ENCODE measurements around the gene RMND1. TPM values are rescaled to one million over a fixed set of nuclear protein-coding genes. Genes with fewer than 3 reads are reported as not detected.
A peak's percentile ranks its signal among the peaks of the same experiment; 100 is the strongest.

The RMND1 gene
- total RNA-seq, 1 experiment from 2014 or later: 27.0 TPM

DNA sequence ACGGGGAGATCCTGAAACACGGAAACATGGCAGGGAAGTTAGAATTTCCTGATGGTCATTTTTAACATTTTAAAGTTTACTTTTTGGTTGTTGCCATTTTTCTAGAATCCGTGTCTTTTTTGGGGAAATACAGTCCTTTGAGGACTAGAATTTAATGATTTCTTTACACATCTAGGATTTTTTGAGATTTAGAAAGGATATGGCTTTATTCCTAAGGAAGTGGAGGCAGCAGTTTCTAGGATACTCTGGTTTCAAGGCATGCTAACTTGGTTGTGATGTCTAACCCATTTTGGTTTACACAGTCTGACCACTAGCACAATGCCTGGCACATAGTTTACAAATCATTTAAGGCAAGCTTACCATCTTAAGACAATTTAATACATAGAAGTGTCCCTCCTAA is 59.5 kb downstream of the RMND1 start:
- no peak overlapping the region for H3K56ac ChIP-seq (ENCODE audit: insufficient read length, low read depth, low read length)
- H4K91ac ChIP-seq (ENCODE audit: insufficient read length, low read depth, low read length): no peak overlapping the region
- H3K79me2 ChIP-seq (ENCODE audit: insufficient read depth, low read length): peaks cover 39% of the 10 kb centered on the region
- H3K14ac ChIP-seq (ENCODE audit: insufficient read depth, low read length): no peak overlapping the region
- H2AFZ ChIP-seq (ENCODE audit: low read length): no peak overlapping the region
- no peak overlapping the region for H3K23ac ChIP-seq (ENCODE audit: insufficient read length, low read depth, low read length)
- TF ChIP-seq, protein P1, sequence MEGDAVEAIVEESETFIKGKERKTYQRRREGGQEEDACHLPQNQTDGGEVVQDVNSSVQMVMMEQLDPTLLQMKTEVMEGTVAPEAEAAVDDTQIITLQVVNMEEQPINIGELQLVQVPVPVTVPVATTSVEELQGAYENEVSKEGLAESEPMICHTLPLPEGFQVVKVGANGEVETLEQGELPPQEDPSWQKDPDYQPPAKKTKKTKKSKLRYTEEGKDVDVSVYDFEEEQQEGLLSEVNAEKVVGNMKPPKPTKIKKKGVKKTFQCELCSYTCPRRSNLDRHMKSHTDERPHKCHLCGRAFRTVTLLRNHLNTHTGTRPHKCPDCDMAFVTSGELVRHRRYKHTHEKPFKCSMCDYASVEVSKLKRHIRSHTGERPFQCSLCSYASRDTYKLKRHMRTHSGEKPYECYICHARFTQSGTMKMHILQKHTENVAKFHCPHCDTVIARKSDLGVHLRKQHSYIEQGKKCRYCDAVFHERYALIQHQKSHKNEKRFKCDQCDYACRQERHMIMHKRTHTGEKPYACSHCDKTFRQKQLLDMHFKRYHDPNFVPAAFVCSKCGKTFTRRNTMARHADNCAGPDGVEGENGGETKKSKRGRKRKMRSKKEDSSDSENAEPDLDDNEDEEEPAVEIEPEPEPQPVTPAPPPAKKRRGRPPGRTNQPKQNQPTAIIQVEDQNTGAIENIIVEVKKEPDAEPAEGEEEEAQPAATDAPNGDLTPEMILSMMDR (conservative IDR thresholded peaks at IDR 0.05): no peak
- Mint-ChIP-seq H3K9me3 (no peaks in the 10 kb centered on the region), H3K27me3 (ENCODE audit: low read depth) (no peaks in the 10 kb centered on the region), H3K27ac (peak overlapping the region; percentile 94 to 100 (median 98); a peak in 6 of 7 replicates), H3K4me1 (peaks cover 32 to 39% of the 10 kb centered on the region in 2 experiments), H3K36me3 (ENCODE audit: insufficient read depth in 1 of 3, low read depth in 3 of 3) (peaks cover 17 to 33% (median 19%) of the 10 kb centered on the region in 3 experiments; a peak in 6 of 7 replicates), H3K4me3 (peak overlapping the region; percentile 92 to 93)
- no peak for DNase-seq
- no peak overlapping the region for H3T11ph ChIP-seq (ENCODE audit: low read length)
- no peak overlapping the region for H4K8ac ChIP-seq (replicated peaks; ENCODE audit: insufficient read length, low read depth, low read length)
- H3K4ac ChIP-seq (ENCODE audit: low read depth, low read length): no peak overlapping the region
- H3K4me1 ChIP-seq (ENCODE audit: insufficient read depth, low read length): peaks cover 2% of the 10 kb centered on the region; the same call in 1 of the 2 replicates
- no peak overlapping the region for H2BK120ac ChIP-seq (ENCODE audit: low read depth, low read length, poor library complexity, severe bottlenecking)
- H3K27ac ChIP-seq (ENCODE audit: insufficient read length, low read depth, low read length): no peak overlapping the region
- H3K9ac ChIP-seq (ENCODE audit: extremely low read depth, insufficient read length, low read length): peak overlapping the region; percentile 97
- no peak overlapping the region for H2BK12ac ChIP-seq (ENCODE audit: insufficient read length, low read depth, low read length)
- H3K27me3 ChIP-seq (ENCODE audit: insufficient read depth, low read length): no peaks in the 10 kb centered on the region
- H2BK5ac ChIP-seq (ENCODE audit: insufficient read length, low read length): no peak overlapping the region
- peak overlapping the region; percentile 76 for H3K4me2 ChIP-seq (ENCODE audit: insufficient read depth, insufficient read length, low read length)
- H3K9me3 ChIP-seq (ENCODE audit: control insufficient read depth, low read depth, low read length): no peaks in the 10 kb centered on the region
- no peak overlapping the region for H4K5ac ChIP-seq (ENCODE audit: insufficient read length, low read depth, low read length)
- peaks cover 1% of the 10 kb centered on the region for H3K79me1 ChIP-seq (ENCODE audit: insufficient read depth, low read depth, low read length, poor library complexity, severe bottlenecking)
- H4K20me1 ChIP-seq (ENCODE audit: control insufficient read depth, insufficient read depth, insufficient read length): no peaks in the 10 kb centered on the region
- peaks cover 8% of the 10 kb centered on the region for H3K23me2 ChIP-seq (ENCODE audit: insufficient read length, low read depth, low read length, poor library complexity, severe bottlenecking)
- H2BK20ac ChIP-seq (ENCODE audit: low read depth, low read length, poor library complexity, severe bottlenecking): no peak overlapping the region
- no peak overlapping the region for H2AK5ac ChIP-seq (ENCODE audit: insufficient read length, low read length)
- no peak overlapping the region for H3K18ac ChIP-seq (ENCODE audit: insufficient read length, low read depth, low read length)
- H2BK15ac ChIP-seq (ENCODE audit: low read depth, low read length): no peak overlapping the region
- WGBS (ENCODE audit: extremely low coverage, insufficient read length, low lambda C conversion rate): no CpG with 5 or more reads among the region's 3 CpGs

Data from H9 (cell line).